ENCODE data around the gene DMKN.

The DMKN gene

GRCh38 chr19:35461060-35461459 is 52.4 kb downstream of the DMKN start:
- H3K4me3 ChIP-seq (replicated peaks; ENCODE audit: insufficient read depth, low read length) = no peak overlapping the region

GRCh38 chr19:35460608-35461007 is 52.8 kb downstream of the DMKN start:
- no peak for TF ChIP-seq GABPA (IDR thresholded peaks at IDR 0.05; ENCODE audit: low read depth)
- TF ChIP-seq, protein P1, sequence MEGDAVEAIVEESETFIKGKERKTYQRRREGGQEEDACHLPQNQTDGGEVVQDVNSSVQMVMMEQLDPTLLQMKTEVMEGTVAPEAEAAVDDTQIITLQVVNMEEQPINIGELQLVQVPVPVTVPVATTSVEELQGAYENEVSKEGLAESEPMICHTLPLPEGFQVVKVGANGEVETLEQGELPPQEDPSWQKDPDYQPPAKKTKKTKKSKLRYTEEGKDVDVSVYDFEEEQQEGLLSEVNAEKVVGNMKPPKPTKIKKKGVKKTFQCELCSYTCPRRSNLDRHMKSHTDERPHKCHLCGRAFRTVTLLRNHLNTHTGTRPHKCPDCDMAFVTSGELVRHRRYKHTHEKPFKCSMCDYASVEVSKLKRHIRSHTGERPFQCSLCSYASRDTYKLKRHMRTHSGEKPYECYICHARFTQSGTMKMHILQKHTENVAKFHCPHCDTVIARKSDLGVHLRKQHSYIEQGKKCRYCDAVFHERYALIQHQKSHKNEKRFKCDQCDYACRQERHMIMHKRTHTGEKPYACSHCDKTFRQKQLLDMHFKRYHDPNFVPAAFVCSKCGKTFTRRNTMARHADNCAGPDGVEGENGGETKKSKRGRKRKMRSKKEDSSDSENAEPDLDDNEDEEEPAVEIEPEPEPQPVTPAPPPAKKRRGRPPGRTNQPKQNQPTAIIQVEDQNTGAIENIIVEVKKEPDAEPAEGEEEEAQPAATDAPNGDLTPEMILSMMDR (IDR thresholded peaks at IDR 0.05; ENCODE audit: insufficient read depth, low read length) = no peak
- TF ChIP-seq SPI1 (IDR thresholded peaks at IDR 0.05; ENCODE audit: borderline replicate concordance, low read depth) = no peak
- no peak for TF ChIP-seq POLR2AphosphoS5 (IDR thresholded peaks at IDR 0.05; ENCODE audit: low read depth)
- TF ChIP-seq, protein P2, sequence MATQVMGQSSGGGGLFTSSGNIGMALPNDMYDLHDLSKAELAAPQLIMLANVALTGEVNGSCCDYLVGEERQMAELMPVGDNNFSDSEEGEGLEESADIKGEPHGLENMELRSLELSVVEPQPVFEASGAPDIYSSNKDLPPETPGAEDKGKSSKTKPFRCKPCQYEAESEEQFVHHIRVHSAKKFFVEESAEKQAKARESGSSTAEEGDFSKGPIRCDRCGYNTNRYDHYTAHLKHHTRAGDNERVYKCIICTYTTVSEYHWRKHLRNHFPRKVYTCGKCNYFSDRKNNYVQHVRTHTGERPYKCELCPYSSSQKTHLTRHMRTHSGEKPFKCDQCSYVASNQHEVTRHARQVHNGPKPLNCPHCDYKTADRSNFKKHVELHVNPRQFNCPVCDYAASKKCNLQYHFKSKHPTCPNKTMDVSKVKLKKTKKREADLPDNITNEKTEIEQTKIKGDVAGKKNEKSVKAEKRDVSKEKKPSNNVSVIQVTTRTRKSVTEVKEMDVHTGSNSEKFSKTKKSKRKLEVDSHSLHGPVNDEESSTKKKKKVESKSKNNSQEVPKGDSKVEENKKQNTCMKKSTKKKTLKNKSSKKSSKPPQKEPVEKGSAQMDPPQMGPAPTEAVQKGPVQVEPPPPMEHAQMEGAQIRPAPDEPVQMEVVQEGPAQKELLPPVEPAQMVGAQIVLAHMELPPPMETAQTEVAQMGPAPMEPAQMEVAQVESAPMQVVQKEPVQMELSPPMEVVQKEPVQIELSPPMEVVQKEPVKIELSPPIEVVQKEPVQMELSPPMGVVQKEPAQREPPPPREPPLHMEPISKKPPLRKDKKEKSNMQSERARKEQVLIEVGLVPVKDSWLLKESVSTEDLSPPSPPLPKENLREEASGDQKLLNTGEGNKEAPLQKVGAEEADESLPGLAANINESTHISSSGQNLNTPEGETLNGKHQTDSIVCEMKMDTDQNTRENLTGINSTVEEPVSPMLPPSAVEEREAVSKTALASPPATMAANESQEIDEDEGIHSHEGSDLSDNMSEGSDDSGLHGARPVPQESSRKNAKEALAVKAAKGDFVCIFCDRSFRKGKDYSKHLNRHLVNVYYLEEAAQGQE (IDR thresholded peaks at IDR 0.05; ENCODE audit: insufficient replicate concordance, low read depth) = no peak
- DNase-seq (ENCODE audit: low read depth in 1 of 2, low spot score in 1 of 2) = no peak
- H3K27ac ChIP-seq (replicated peaks) = no peak overlapping the region
- no peak overlapping the region for H3K4me3 ChIP-seq (replicated peaks; ENCODE audit: insufficient read depth, low read length)
- H3K27me3 ChIP-seq (ENCODE audit: insufficient read depth, poor library complexity, severe bottlenecking) = no peaks in the 10 kb centered on the region

More at GRCh38 chr19:35461060-35461459, 52.4 kb downstream of the DMKN start:
- DNase-seq (ENCODE audit: low read depth in 1 of 2, low spot score in 1 of 2) = no peak
- H3K27me3 ChIP-seq (ENCODE audit: insufficient read depth, poor library complexity, severe bottlenecking) = no peaks in the 10 kb centered on the region
- no peak overlapping the region for H3K27ac ChIP-seq (replicated peaks)
- no peak for TF ChIP-seq SPI1 (IDR thresholded peaks at IDR 0.05; ENCODE audit: borderline replicate concordance, low read depth)
- no peak for TF ChIP-seq GABPA (IDR thresholded peaks at IDR 0.05; ENCODE audit: low read depth)
- TF ChIP-seq, protein P1 (IDR thresholded peaks at IDR 0.05; ENCODE audit: insufficient read depth, low read length) = no peak
- TF ChIP-seq, protein P2 (IDR thresholded peaks at IDR 0.05; ENCODE audit: insufficient replicate concordance, low read depth) = no peak
- TF ChIP-seq POLR2AphosphoS5 (IDR thresholded peaks at IDR 0.05; ENCODE audit: low read depth) = no peak

GRCh38 chr19:35459414-35460082 is 53.9 kb downstream of the DMKN start:
- Histone ChIP-seq H3K27ac (replicated peaks) (peak overlapping the region; percentile 42), H3K27me3 (ENCODE audit: insufficient read depth, poor library complexity, severe bottlenecking) (no peaks in the 10 kb centered on the region), H3K4me3 (replicated peaks; ENCODE audit: insufficient read depth, low read length) (no peak overlapping the region)
- no peak for DNase-seq (ENCODE audit: low read depth in 1 of 2, low spot score in 1 of 2)
- no peak for TF ChIP-seq GABPA (IDR thresholded peaks at IDR 0.05; ENCODE audit: low read depth)
- TF ChIP-seq, protein P1 (IDR thresholded peaks at IDR 0.05; ENCODE audit: insufficient read depth, low read length) = no peak
- no peak for TF ChIP-seq SPI1 (IDR thresholded peaks at IDR 0.05; ENCODE audit: borderline replicate concordance, low read depth)
- TF ChIP-seq, protein P2 (IDR thresholded peaks at IDR 0.05; ENCODE audit: insufficient replicate concordance, low read depth) = no peak
- no peak for TF ChIP-seq POLR2AphosphoS5 (IDR thresholded peaks at IDR 0.05; ENCODE audit: low read depth)

Measured in HL-60 (cell line).